OCI-LY7 (cell line): ENCODE results near the gene GRIN2C.

Source experiments
- EZH2phosphoT487 ChIP-seq: fragments of 200-600 bp; sonication (generic); IDR thresholded peaks from 2 replicates; pipeline ENCODE4 v1.6.1; 2018; ENCODE audit warnings: low read depth, borderline replicate concordance, mild to moderate bottlenecking, mixed run types, antibody characterized with exemption, low read length, moderate library complexity, mixed read lengths
- TF ChIP-seq, protein P1 (sequence below): fragments of 200-600 bp; sonication (generic); conservative IDR thresholded peaks from 2 replicates; pipeline ENCODE4 v1.5.1; 2014; ENCODE audit warnings: mild to moderate bottlenecking, antibody characterized with exemption, low read length, moderate library complexity, mixed read lengths

GRCh38 chr17:74875155-74875976 lies 15.7 kb upstream of the GRIN2C start:
- TF ChIP-seq, protein P1, sequence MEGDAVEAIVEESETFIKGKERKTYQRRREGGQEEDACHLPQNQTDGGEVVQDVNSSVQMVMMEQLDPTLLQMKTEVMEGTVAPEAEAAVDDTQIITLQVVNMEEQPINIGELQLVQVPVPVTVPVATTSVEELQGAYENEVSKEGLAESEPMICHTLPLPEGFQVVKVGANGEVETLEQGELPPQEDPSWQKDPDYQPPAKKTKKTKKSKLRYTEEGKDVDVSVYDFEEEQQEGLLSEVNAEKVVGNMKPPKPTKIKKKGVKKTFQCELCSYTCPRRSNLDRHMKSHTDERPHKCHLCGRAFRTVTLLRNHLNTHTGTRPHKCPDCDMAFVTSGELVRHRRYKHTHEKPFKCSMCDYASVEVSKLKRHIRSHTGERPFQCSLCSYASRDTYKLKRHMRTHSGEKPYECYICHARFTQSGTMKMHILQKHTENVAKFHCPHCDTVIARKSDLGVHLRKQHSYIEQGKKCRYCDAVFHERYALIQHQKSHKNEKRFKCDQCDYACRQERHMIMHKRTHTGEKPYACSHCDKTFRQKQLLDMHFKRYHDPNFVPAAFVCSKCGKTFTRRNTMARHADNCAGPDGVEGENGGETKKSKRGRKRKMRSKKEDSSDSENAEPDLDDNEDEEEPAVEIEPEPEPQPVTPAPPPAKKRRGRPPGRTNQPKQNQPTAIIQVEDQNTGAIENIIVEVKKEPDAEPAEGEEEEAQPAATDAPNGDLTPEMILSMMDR, result no peak
- no peak for TF ChIP-seq EZH2phosphoT487
